Measurements from ENCODE around the gene TSFM. TPM values are rescaled to one million over a fixed set of nuclear protein-coding genes. Genes with fewer than 3 reads are reported as not detected.

Gene TSFM
- total RNA-seq (ENCODE audit: low replicate concordance), result 6.7 and 16.8 TPM in 2 replicates

GRCh38 chr12:57782608-57783465, at the start of gene TSFM:
TSS of gene TSFM (plus strand) at chr12:57782787. CDS start at chr12:57782802, 15 bp downstream.

GRCh38 chr12:57738661-57739237, 43.8 kb upstream of the TSFM start, which contains the start of gene AGAP2:
TSS of gene AGAP2 (minus strand) at chr12:57738742. CDS start at chr12:57738246, 496 bp downstream.

GRCh38 chr12:57744777-57745484, 37.7 kb upstream of the TSFM start, which contains the start of gene TSPAN31:
TSS of gene TSPAN31 (plus strand) at chr12:57745039. CDS start at chr12:57745155, 116 bp downstream.

GRCh38 chr12:57751788-57752667, 30.6 kb upstream of the TSFM start, which contains the start of gene CDK4:
TSS of gene CDK4 (minus strand) at chr12:57752310. CDS start at chr12:57751717, 593 bp downstream.

GRCh38 chr12:57754411-57755193, 28.0 kb upstream of the TSFM start, which contains the start of gene MARCHF9:
TSS of gene MARCHF9 (plus strand) at chr12:57755103. CDS start at chr12:57755529, 426 bp downstream.

GRCh38 chr12:57766464-57767304, 15.9 kb upstream of the TSFM start, which contains the start of gene CYP27B1:
TSS of gene CYP27B1 (minus strand) at chr12:57767078. CDS start at chr12:57767041, 37 bp downstream.

GRCh38 chr12:57771873-57772428, 10.6 kb upstream of the TSFM start, which contains the start of gene METTL1:
TSS of gene METTL1 (minus strand) at chr12:57772105. CDS start at chr12:57772083, 22 bp downstream.

GRCh38 chr12:57772429-57773322, 9.9 kb upstream of the TSFM start, which contains the start of gene EEF1AKMT3:
TSS of gene EEF1AKMT3 (plus strand) at chr12:57772614. CDS start at chr12:57772725, 111 bp downstream.

GRCh38 chr12:57846577-57847319, 64.2 kb downstream of the TSFM start, which contains the start of gene CTDSP2:
TSS of gene CTDSP2 (minus strand) at chr12:57846729. CDS start at chr12:57846435, 294 bp downstream.

Other genes starting within 250 kb of the TSFM start
- gene DCTN2, start 235.6 kb upstream of the TSFM start, total RNA-seq (ENCODE audit: low replicate concordance), result 57.0 and 81.7 TPM in 2 replicates
- 0.15 and 0.23 TPM in 2 replicates for gene KIF5A, start 232.7 kb upstream of the TSFM start, total RNA-seq (ENCODE audit: low replicate concordance)
- 5.9 and 13.3 TPM in 2 replicates for gene PIP4K2C, start 191.6 kb upstream of the TSFM start, total RNA-seq (ENCODE audit: low replicate concordance)
- 6.4 and 8.5 TPM in 2 replicates for gene DTX3, start 178.0 kb upstream of the TSFM start, total RNA-seq (ENCODE audit: low replicate concordance)
- gene ARHGEF25, start 171.4 kb upstream of the TSFM start, total RNA-seq (ENCODE audit: low replicate concordance), result 17.0 and 23.8 TPM in 2 replicates
- gene B4GALNT1, start 149.6 kb upstream of the TSFM start, total RNA-seq (ENCODE audit: low replicate concordance), result 1.3 and 5.6 TPM in 2 replicates
- 233 and 545 TPM in 2 replicates for gene OS9, start 88.7 kb upstream of the TSFM start, total RNA-seq (ENCODE audit: low replicate concordance)
- 0.23 and 0.30 TPM in 2 replicates for gene AGAP2, start 44.0 kb upstream of the TSFM start, total RNA-seq (ENCODE audit: low replicate concordance)
- 59.8 and 69.0 TPM in 2 replicates for gene TSPAN31, start 37.7 kb upstream of the TSFM start, total RNA-seq (ENCODE audit: low replicate concordance)
- gene CDK4, start 30.5 kb upstream of the TSFM start, total RNA-seq (ENCODE audit: low replicate concordance), result 177 and 178 TPM in 2 replicates
- 3.4 and 4.7 TPM in 2 replicates for gene MARCHF9, start 27.7 kb upstream of the TSFM start, total RNA-seq (ENCODE audit: low replicate concordance)
- gene CYP27B1, start 15.7 kb upstream of the TSFM start, total RNA-seq (ENCODE audit: low replicate concordance), result 0.68 TPM in 1 of 2 replicates, not detected in the other
- 5.0 and 7.0 TPM in 2 replicates for gene METTL1, start 10.7 kb upstream of the TSFM start, total RNA-seq (ENCODE audit: low replicate concordance)
- gene EEF1AKMT3, start 10.2 kb upstream of the TSFM start, total RNA-seq (ENCODE audit: low replicate concordance), result 7.8 and 8.5 TPM in 2 replicates
- 1.4 and 11.6 TPM in 2 replicates for gene AVIL, start 35.9 kb downstream of the TSFM start, total RNA-seq (ENCODE audit: low replicate concordance)
- gene CTDSP2, start 63.9 kb downstream of the TSFM start, total RNA-seq (ENCODE audit: low replicate concordance), result 54.6 and 198 TPM in 2 replicates
- gene ATP23, start 158.8 kb downstream of the TSFM start, total RNA-seq (ENCODE audit: low replicate concordance), result 3.0 and 10.9 TPM in 2 replicates

Data from smooth muscle cell of the coronary artery (primary cell).